NCI-H1092 (cell line): Measurements from ENCODE around the gene LRRC7.

Source experiments
- DNase-seq: peaks from one replicate; lab custom pipeline; 2025; lab: John Stamatoyannopoulos, UW

LRRC7 gene

DNA sequence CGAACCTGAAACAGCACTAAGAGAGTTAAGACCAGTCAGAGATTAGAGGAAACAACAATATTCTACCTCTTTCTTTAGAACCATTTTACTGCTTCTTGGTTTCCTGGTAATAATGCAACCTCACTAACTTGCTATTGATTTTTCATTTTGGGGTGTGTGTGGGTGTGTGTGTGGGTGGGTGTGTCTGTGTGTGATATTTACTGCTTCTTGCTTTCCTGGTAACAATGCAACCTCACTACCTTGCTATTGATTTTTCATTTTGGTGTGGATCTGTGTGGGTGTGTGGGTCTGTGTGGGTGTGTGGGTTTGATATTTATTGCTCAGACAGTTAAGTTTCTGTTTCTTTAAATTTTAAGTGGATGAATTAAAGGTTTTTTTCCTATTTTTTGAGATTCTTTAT is 208.8 kb downstream of the LRRC7 start:
- no peak for DNase-seq

GRCh38 chr1:69777423-69777822 is 209.7 kb downstream of the LRRC7 start:
- DNase-seq: no peak

GRCh38 chr1:69777971-69778370 is 210.2 kb downstream of the LRRC7 start:
- no peak for DNase-seq

GRCh38 chr1:69787151-69787550 is 219.4 kb downstream of the LRRC7 start:
- DNase-seq: no peak

DNA sequence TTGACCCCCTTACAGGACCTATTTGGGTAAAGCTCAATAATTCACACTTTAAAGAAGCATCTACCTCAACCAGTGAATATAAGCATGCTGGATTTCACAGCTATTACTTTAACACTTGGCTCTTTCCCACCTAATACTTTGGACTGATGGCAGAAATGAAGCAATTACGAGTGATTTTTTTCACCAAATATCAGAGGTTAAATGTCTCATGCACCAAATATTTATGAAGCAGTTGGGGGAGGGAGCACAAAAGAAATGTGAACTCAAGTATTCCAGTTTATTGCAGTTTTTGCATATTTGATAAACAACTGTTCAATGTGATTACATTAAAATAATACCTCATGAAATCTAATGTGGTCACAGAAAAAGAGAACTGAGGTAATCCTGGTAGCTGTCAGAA is 223.6 kb downstream of the LRRC7 start:
- DNase-seq: no peak

- no peak for DNase-seq
Observed at GRCh38 chr1:69794831-69795230, 227.1 kb downstream of the LRRC7 start.

DNA sequence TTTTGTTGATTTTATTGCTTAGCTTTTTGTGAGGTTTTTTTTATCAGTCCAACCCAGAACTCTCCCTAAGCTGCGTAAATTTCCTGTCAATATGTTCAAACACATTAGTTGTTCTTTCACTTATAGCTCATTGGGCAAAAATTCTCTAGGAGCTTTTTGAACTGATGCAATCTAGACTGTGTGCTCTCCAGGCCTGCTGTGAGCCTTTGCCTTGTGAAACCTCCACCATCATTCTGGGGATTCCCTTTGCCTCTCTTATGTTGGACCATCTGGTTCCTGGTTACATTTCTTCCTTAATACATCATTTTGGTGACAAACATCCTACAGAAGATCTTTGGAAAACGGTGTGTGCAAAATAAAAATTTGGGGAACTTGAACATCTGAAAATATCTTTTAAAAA is 247.2 kb downstream of the LRRC7 start:
- no peak for DNase-seq

DNA sequence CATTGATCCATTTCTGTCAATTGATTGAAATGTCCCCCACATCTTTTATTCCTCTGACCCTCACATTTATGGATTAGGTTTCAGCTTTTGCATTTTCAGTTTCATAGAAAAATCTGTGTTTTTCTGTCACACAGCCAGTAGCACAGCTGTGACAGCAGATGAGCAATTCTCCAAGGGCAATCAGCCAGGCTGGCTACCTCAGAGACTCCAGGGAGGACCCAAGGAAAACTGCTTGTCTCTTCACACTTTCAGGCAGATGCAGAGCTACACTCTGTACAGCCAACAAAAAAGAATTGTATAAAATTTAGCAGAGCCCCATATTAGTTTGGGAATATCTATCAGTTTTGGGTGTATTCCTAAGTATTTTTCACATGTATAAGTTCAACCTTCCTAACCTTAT is 257.2 kb downstream of the LRRC7 start:
- DNase-seq: no peak

- DNase-seq: no peak
Observed at GRCh38 chr1:69827732-69828131, 260.0 kb downstream of the LRRC7 start.

DNA sequence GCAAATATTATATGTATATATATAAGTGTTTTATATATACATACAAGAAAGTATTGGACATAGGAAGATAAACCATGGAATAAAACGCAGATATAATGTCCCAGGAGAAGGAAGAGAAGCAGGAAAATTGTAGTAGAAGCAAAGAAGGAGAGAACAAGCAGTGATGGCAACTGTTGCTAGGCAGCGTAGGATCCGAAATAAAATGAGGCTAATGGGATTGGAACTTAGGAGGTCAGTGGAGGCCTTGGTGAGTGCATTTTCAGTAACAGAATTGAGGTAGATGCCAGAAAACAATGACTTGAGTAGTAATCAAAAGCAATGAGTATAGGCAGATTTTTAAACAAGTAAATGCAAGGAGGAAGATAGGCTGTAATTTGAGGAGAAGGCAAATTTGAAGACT is 265.8 kb downstream of the LRRC7 start:
- DNase-seq: no peak

GRCh38 chr1:69834336-69834735 is 266.6 kb downstream of the LRRC7 start:
- no peak for DNase-seq

DNA sequence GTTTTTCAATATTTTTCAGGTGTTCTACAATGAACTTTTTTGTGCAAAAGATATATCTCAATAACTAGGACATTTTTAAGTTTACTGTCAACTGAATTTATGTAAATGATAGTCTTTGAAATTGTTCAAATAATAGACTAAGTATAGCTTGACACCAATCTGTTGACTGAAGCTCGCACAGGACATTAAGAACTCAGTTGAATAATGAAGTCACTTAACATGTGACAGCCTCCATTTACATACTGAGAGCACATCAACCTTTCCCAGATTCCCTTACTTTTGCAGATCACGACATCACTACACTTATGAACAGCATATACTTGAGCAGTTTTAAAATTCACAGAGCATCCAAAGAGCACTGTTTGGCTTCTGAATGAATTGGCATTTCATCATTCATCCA is 268.2 kb downstream of the LRRC7 start:
- no peak for DNase-seq

DNA sequence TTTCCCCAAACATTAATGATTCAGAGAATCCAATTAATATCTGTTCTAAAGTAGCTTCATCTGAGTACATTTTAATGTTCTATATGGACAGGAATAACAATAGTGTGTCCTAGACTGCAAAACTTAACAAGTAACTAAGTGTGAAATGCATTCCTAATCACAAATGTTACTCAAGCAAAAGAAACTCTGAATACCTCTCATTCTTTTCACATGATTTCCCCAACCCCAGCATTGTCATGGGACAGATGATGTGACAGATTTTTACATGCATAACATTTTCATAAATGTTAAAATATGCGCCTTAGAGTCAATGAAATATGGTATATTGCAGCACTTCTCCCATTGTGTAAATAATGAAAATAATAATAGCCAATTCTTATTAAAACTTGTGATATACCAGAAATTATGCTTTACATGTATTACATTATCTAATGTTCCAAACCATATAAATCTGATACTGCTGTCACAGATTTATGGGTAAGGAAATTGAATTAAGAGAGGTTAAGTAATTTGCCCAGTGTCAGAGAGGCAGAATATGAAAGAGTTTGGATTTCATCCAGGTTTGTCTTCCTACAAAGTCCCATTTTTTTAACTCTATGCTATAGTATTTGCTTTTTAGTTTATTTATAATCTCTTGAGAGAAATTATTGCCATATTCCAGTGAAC is 269.4 kb downstream of the LRRC7 start:
- no peak for DNase-seq

GRCh38 chr1:69842326-69842725 is 274.6 kb downstream of the LRRC7 start:
- no peak for DNase-seq

DNA sequence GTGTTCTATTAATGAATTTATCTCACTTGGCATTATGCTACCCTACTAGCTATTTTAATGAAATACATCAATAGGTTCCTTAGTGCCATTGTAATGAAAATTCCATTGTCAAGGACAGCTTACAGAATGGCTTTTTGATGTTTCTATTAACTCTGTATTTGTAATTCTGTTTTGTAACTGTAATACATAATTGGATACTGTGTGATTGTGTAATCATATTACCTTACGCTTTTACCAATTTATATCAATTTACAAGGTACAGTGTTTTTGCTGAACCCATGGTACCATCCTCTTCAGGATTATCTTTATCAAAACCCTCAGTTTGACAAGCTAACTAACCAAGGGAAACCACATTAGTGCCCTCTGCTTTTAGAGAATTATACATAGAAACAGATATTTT is 277.9 kb downstream of the LRRC7 start:
- no peak for DNase-seq

DNA sequence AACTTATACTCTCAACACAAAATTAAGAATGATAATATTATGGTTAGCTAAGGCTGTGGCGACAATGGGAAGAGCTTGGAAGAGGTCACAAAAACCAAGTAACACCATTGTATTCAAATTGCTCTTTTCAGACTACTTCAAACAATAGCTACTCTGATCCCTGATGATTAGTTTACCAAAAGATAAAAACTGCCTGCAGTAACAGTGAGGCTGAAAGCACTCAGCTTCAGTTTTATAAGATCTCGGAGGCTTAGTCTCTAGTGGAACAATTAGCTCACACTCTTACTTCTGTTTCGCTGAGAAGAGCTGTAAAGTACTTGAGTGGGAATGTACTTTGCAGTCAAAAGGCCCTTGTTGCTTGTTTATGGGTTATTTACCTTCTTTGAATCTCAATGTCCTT is 278.5 kb downstream of the LRRC7 start:
- DNase-seq: no peak

GRCh38 chr1:69847670-69848069 is 279.9 kb downstream of the LRRC7 start:
- no peak for DNase-seq

DNA sequence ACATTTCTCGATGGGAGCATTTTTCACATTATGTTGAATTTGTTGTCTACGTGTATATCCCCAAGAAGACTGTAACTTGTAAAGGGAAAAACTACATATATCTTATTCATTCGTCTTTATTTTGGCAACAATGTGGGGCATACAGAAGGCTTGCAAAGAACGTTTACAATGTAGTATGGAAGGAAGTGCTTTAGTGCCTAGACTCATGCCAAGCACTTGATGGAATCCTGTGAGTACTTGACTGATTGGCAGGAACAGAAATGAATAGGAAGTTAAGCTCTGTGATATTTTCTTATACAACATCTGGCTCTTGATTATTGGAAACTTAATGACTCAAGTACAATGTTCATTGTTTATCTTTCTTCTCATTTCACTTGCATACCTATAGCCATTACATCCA is 284.4 kb downstream of the LRRC7 start:
- no peak for DNase-seq

DNA sequence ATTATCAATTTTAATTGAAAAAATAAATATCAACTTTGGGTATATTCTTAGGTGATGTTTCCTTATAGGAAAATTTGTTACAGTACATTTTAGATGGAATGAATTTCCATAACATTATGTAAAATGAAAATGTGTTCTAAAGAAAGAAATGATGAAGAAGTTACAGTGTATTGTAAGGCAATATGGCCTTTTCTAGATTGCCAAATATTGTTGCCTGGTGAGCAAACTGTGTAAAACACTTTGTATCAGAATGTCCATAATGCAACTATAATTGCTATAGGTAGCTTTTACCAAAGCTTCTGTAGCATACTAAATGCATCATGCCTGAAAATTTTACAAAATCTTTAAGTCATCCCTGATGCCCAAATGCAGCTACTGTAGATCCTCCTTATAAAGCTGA is 285.0 kb downstream of the LRRC7 start:
- no peak for DNase-seq

DNA sequence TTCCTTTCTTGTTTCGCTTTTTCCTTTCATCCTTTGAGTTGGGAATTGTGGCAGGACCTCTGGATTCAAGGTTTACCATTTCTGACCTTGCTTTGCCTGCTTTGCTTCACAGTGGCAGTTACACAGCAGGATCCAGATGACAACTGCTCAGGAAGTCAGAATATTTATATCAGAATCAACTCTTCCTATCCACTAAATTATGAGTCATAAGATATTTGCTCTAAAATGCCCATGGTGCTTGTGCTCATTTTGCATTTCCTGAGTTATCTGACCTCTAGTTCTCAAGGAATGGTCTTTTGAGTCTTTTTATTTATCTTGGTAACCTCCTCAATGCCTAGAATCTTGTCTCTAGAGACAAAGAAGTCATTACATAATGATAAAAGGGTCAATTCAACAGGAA is 290.8 kb downstream of the LRRC7 start:
- DNase-seq: no peak

GRCh38 chr1:69861641-69862040 is 293.9 kb downstream of the LRRC7 start:
- DNase-seq: no peak

GRCh38 chr1:69862906-69863305 is 295.2 kb downstream of the LRRC7 start:
- no peak for DNase-seq

DNA sequence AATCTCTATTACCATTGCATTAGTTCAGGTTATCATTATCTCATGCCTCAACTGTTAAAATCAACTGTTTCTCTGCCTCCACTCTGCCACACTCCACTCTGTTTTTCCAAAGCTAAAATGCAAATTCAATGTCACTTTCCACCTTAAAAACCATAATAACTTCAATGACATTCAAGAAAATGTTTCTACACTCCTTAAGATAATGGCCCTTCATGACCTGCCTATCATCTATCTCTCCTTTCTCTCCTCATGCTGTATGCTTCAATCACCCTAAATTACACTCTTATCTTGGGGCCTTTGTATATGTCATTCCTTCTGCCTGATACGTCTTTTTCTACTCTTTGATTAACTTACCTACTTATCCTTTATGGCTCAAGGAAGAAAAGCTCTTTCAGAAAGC is 296.0 kb downstream of the LRRC7 start:
- no peak for DNase-seq

DNA sequence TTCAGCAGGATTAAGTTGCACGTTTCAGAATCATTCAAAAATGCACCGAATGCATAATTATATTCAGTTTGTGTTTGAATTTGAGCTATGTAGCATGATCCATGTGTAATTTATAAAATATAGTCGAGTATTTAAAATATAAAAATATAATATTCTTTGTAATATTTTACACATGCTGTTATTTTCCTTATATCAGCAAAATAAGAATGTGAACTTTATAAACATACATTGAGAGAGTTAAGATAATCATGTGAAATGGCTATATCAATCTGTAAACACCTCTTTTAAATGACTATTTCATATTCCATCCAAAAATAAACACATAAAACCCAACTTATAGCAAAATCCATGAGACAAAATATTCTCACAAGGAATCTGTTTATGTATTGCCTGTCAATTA is 303.7 kb downstream of the LRRC7 start:
- DNase-seq: no peak

GRCh38 chr1:69878338-69878737 is 310.6 kb downstream of the LRRC7 start:
- DNase-seq: no peak
